H1 (cell line): ENCODE data around the gene MAD2L2. TPM values are rescaled to one million over a fixed set of nuclear protein-coding genes. Genes with fewer than 3 reads are reported as not detected.

Experiments used
- CTCF ChIA-PET: fragments of 300-600 bp; sonication (Branson Sonifier 250); formaldehyde crosslinking; loops from one replicate; lab custom pipeline; 2021; ENCODE audit not compliant: partially characterized antibody; lab: Charles Lee
- POLR2A ChIA-PET: fragments of 300-600 bp; sonication (Branson Sonifier 250); formaldehyde crosslinking; loops from one replicate; lab custom pipeline; 2021; ENCODE audit warnings: inconsistent platforms; ENCODE audit not compliant: partially characterized antibody; lab: Charles Lee
- DNase-seq, 2 experiments: peaks; one replicate each; pipeline versions ENCODE4 v3.0.0 to v3.0.0-alpha.2; 2010 to 2022; ENCODE audit warnings: low spot score in 2 of 2, low read depth in 1 of 2, mixed read lengths in 1 of 2
- FAIRE-seq: peaks from 2 replicates; lab custom pipeline; 2011; peaks lifted over from hg19 to GRCh38; lab: Jason Lieb, UNC
- H2AFZ ChIP-seq: 2 replicates; pipeline ENCODE4 v1.8.1; 2012; ENCODE audit warnings: low read length, inconsistent platforms
- H2AK5ac ChIP-seq: 2 replicates; pipeline ENCODE4 v1.6.1; 2013; ENCODE audit warnings: low read depth, low read length
- H2BK120ac ChIP-seq: replicated peaks from 2 replicates; pipeline ENCODE3; 2013; ENCODE audit warnings: low read depth, low read length, inconsistent platforms
- H2BK12ac ChIP-seq: 2 replicates; pipeline ENCODE4 v1.6.1; 2013; ENCODE audit warnings: low read depth, low read length
- H2BK15ac ChIP-seq: 2 replicates; pipeline ENCODE4 v1.6.1; 2013; ENCODE audit warnings: low read length
- H2BK20ac ChIP-seq: 2 replicates; pipeline ENCODE4 v1.6.1; 2013; ENCODE audit warnings: low read length
- H2BK5ac ChIP-seq: 2 replicates; pipeline ENCODE4 v1.6.1; 2013; ENCODE audit warnings: low read depth, low read length
- H3K14ac ChIP-seq: 2 replicates; pipeline ENCODE4 v1.6.1; 2013; ENCODE audit warnings: inconsistent platforms; ENCODE audit not compliant: insufficient read length
- H3K18ac ChIP-seq: 2 replicates; pipeline ENCODE4 v1.6.1; 2013; ENCODE audit warnings: low read length; ENCODE audit errors: extremely low read depth
- H3K23ac ChIP-seq: 2 replicates; pipeline ENCODE4 v1.6.1; 2013; ENCODE audit warnings: inconsistent platforms; ENCODE audit not compliant: insufficient read length
- H3K23me2 ChIP-seq: 2 replicates; pipeline ENCODE4 v1.6.1; 2013; ENCODE audit warnings: low read depth, low read length
- H3K27ac ChIP-seq: 2 replicates; pipeline ENCODE4 v1.6.1; 2011; ENCODE audit warnings: low read depth, low read length, inconsistent platforms
- H3K27me3 ChIP-seq, 4 experiments: replicated peaks in 1 of 4; 1 replicate in 1 of 4; 2 replicates in 3 of 4; pipeline versions ENCODE4 v1.6.1 to v1.8.1; 2011 to 2013; ENCODE audit warnings: low read length in 3 of 4, mild to moderate bottlenecking in 3 of 4, inconsistent platforms in 2 of 4, mixed read lengths in 2 of 4, moderate library complexity in 1 of 4; ENCODE audit not compliant: control insufficient read depth in 3 of 4, insufficient read depth in 3 of 4; ENCODE audit errors: extremely low read depth in 1 of 4
- H3K36me3 ChIP-seq, 4 experiments: 2 replicates each; pipeline versions ENCODE4 v1.6.1 to v1.8.1; 2011 to 2013; ENCODE audit warnings: mild to moderate bottlenecking in 4 of 4, low read length in 3 of 4, moderate library complexity in 2 of 4, control low read depth in 1 of 4, inconsistent platforms in 1 of 4; ENCODE audit not compliant: insufficient read depth in 4 of 4, control insufficient read depth in 2 of 4
- H3K4ac ChIP-seq: replicated peaks from 2 replicates; pipeline ENCODE3; 2013; ENCODE audit warnings: low read length, low read depth, mixed read lengths, inconsistent platforms; ENCODE audit not compliant: insufficient read length
- H3K4me1 ChIP-seq, 4 experiments: replicated peaks in 1 of 4; 1 replicate in 1 of 4; 2 replicates in 3 of 4; pipeline versions ENCODE4 v1.6.1 to v1.8.1; 2011 to 2013; ENCODE audit warnings: low read length in 3 of 4, inconsistent platforms in 2 of 4, mixed read lengths in 1 of 4; ENCODE audit not compliant: insufficient read depth in 4 of 4, control insufficient read depth in 3 of 4
- H3K4me2 ChIP-seq, 2 experiments: 2 replicates each; pipeline versions ENCODE4 v1.6.1 to v1.8.1; 2011 to 2013; ENCODE audit warnings: low read depth in 2 of 2, low read length in 2 of 2, control low read depth in 1 of 2, inconsistent platforms in 1 of 2, mild to moderate bottlenecking in 1 of 2; ENCODE audit not compliant: insufficient read depth in 1 of 2
- H3K4me3 ChIP-seq, 4 experiments: fragments of 200-600, 300-600 bp in 1 of 4; sonication (generic), shearing (Covaris generic), sonication (Bioruptor Twin) in 1 of 4; 2 replicates each; pipeline versions ENCODE4 v1.5.1 to v1.8.1; 2011 to 2016; ENCODE audit warnings: low read length in 4 of 4, low read depth in 3 of 4, control low read depth in 2 of 4, inconsistent platforms in 2 of 4, mild to moderate bottlenecking in 2 of 4, mixed read lengths in 1 of 4, moderate library complexity in 1 of 4; ENCODE audit not compliant: insufficient read depth in 2 of 4; ENCODE audit errors: extremely low read depth in 1 of 4
- H3K56ac ChIP-seq: replicated peaks from 2 replicates; pipeline ENCODE3; 2013; ENCODE audit warnings: low read depth, mild to moderate bottlenecking, mixed read lengths, low read length, inconsistent platforms; ENCODE audit not compliant: insufficient read length
- H3K79me1 ChIP-seq: 2 replicates; pipeline ENCODE4 v1.6.1; 2013; ENCODE audit warnings: low read depth, low read length, control low read depth
- H3K79me2 ChIP-seq, 2 experiments: 2 replicates each; pipeline versions ENCODE4 v1.6.1 to v1.8.1; 2012 to 2013; ENCODE audit warnings: low read length in 2 of 2, mild to moderate bottlenecking in 2 of 2, inconsistent platforms in 1 of 2; ENCODE audit not compliant: insufficient read depth in 2 of 2, control insufficient read depth in 1 of 2
- H3K9ac ChIP-seq, 4 experiments: replicated peaks in 1 of 4; 1 replicate in 1 of 4; 2 replicates in 3 of 4; pipeline versions ENCODE4 v1.6.1 to v1.8.1; 2011 to 2013; ENCODE audit warnings: low read depth in 3 of 4, low read length in 3 of 4, control low read depth in 2 of 4, mild to moderate bottlenecking in 2 of 4, moderate library complexity in 2 of 4, inconsistent platforms in 1 of 4; ENCODE audit errors: extremely low read depth in 1 of 4
- H3K9me3 ChIP-seq, 2 experiments: 2 replicates each; pipeline versions ENCODE4 v1.6.1 to v1.8.1; 2012 to 2013; ENCODE audit warnings: mild to moderate bottlenecking in 2 of 2, moderate library complexity in 2 of 2, control low read depth in 1 of 2, inconsistent platforms in 1 of 2, low read depth in 1 of 2, low read length in 1 of 2, mixed read lengths in 1 of 2; ENCODE audit not compliant: insufficient read depth in 2 of 2
- H4K20me1 ChIP-seq, 2 experiments: replicated peaks in 1 of 2; 2 replicates each; pipeline versions ENCODE3 to v1.8.1; 2011 to 2013; ENCODE audit warnings: inconsistent platforms in 2 of 2, low read length in 2 of 2, mild to moderate bottlenecking in 1 of 2; ENCODE audit not compliant: insufficient read depth in 2 of 2, control insufficient read depth in 1 of 2
- H4K5ac ChIP-seq: 2 replicates; pipeline ENCODE4 v1.6.1; 2013; ENCODE audit warnings: low read length, low read depth, mixed read lengths, inconsistent platforms; ENCODE audit not compliant: insufficient read length
- H4K8ac ChIP-seq: 2 replicates; pipeline ENCODE4 v1.8.0; 2013; ENCODE audit warnings: mild to moderate bottlenecking, moderate library complexity, low read length, inconsistent platforms; ENCODE audit not compliant: insufficient read depth; ENCODE audit errors: extremely low read depth
- H4K91ac ChIP-seq: replicated peaks from 2 replicates; pipeline ENCODE3; 2013; ENCODE audit warnings: low read length, mixed read lengths, inconsistent platforms; ENCODE audit not compliant: insufficient read length
- CEBPB ChIP-seq: IDR thresholded peaks from 2 replicates; pipeline ENCODE4 v1.6.1; 2012; ENCODE audit warnings: low read depth, low read length
- GABPA ChIP-seq: IDR thresholded peaks from 2 replicates; pipeline ENCODE4 v1.6.1; 2011; ENCODE audit warnings: mild to moderate bottlenecking, low read length, moderate library complexity, borderline replicate concordance; ENCODE audit not compliant: insufficient read depth
- WGBS, 2 experiments: shearing (Covaris generic) in 1 of 2; methylation state at CpG; one replicate each; pipeline versions ENCODE4 v1.1.6 to v1.1.7; 2013 to 2015; ENCODE audit warnings: low lambda C conversion rate in 2 of 2, mixed read lengths in 2 of 2, inconsistent platforms in 1 of 2, low coverage in 1 of 2, missing lambda C conversion rate in 1 of 2; ENCODE audit not compliant: insufficient replicate concordance in 2 of 2, insufficient coverage in 1 of 2, insufficient read length in 1 of 2; ENCODE audit errors: extremely low coverage in 1 of 2, missing lambda C conversion rate in 1 of 2; 5-methylcytosine and 5-hydroxymethylcytosine counted together
- polyA plus RNA-seq, 7 experiments: library from polyadenylated mRNA; depleted of rRNA in 3 of 7; stranded (reverse) in 5 of 7; unstranded in 2 of 7; fragments of >200 nt in 5 of 7; fragments of 200-250 nt in 2 of 7; gene quantifications; 1 replicate in 5 of 7; 2 replicates in 1 of 7; 4 replicates in 1 of 7; pipeline versions ENCODE4 v1.2.1 to v1.2.3, GENCODE V29; 2011 to 2013; ENCODE audit warnings: missing spikeins in 2 of 7, mixed read lengths in 2 of 7
- total RNA-seq: library from RNA; stranded (reverse); fragmentation: NEBNext Ultra II Directional; extraction: Animal tissue kit (Norgen Biotek cat#: 25700); gene quantifications from 2 replicates; pipeline ENCODE4 v1.2.1, GENCODE V29; 2021

The MAD2L2 gene
- total and polyA plus RNA-seq, 2 of the 8 experiments (the other 6 are each of a cell fraction or from before 2014, with no cell fraction given), result 310 to 469 TPM

- Histone ChIP-seq H2BK20ac (peak overlapping the region; percentile 100; the same call in 1 of the 2 replicates), H2AK5ac (no peak overlapping the region), H2BK12ac (peak overlapping the region; percentile 98), H3K4me2 (peak overlapping the region in 1 of 2 experiments; percentile 4; a peak in 1 of 4 replicates), H3K4me3 (no peak overlapping the region), H3K79me1 (no peaks in the 10 kb centered on the region), H3K23me2 (peaks cover 4% of the 10 kb centered on the region; the same call in 1 of the 2 replicates), H3K27me3 (no peaks in the 10 kb centered on the region), H3K23ac (no peak overlapping the region), H2BK5ac (peak overlapping the region; percentile 94; the same call in 1 of the 2 replicates), H3K9ac (no peak overlapping the region; a peak in 1 of 7 replicates), H3K27ac (no peak overlapping the region), H3K18ac (no peak overlapping the region), H3K9me3 (no peaks in the 10 kb centered on the region), H4K91ac (no peak overlapping the region), H3K56ac (no peak overlapping the region), H4K20me1 (peaks cover 0 to 1% of the 10 kb centered on the region in 2 experiments), H2BK15ac (peak overlapping the region; percentile 100), H3K4ac (no peak overlapping the region), H3K14ac (no peak overlapping the region), H3K36me3 (no peaks in the 10 kb centered on the region), H4K5ac (no peak overlapping the region), H3K79me2 (no peaks in the 10 kb centered on the region), H4K8ac (no peak overlapping the region), H3K4me1 (peaks cover 4 to 37% (median 26%) of the 10 kb centered on the region in 4 experiments), H2BK120ac (no peak overlapping the region), H2AFZ (no peak overlapping the region)
- peak; percentile 31; the same call in 1 of the 2 replicates for TF ChIP-seq CEBPB
- no peak for TF ChIP-seq GABPA
- 73% methylated on average over 5 of the region's 5 CpGs; no CpG with 5 or more reads in 1 of the 2 experiments for WGBS, 2 experiments
- FAIRE-seq (no peak), DNase-seq (no peak)
- CTCF ChIA-PET, result interaction anchor here (0.6 to 1.2 kb wide), 5 partner anchors 10 to 351 kb away, joined by 3 to 13 read pairs (median 4); no protein-coding TSS in a partner anchor
- POLR2A ChIA-PET, result interaction anchor here (0.9 to 2.1 kb wide), 6 partner anchors 10 to 59 kb away, joined by 4 to 10 read pairs (median 6); no protein-coding TSS in a partner anchor
These were observed 49.5 kb upstream of the MAD2L2 start for GRCh38 chr1:11730429-11730891.
